Endothelial cell of umbilical vein (primary cell): Measurements from ENCODE around the gene SYNPO2L. TPM values are rescaled to one million over a fixed set of nuclear protein-coding genes. Genes with fewer than 3 reads are reported as not detected.

ENCODE experiments used
- BruUV-seq: library from RNA; stranded (reverse); fragments of 400-500 nt; replicated peaks from 2 replicates; lab custom pipeline; 2021; lab: Mats Ljungman, UMichigan
- CTCF ChIA-PET: fragments of 300-600, 350-600 bp; sonication (Branson Sonifier 250); formaldehyde crosslinking; loops from one replicate; lab custom pipeline; 2021; ENCODE audit warnings: antibody characterized with exemption, inconsistent platforms; lab: Charles Lee
- POLR2A ChIA-PET: fragments of 300-600, 350-600 bp; sonication (Branson Sonifier 250); formaldehyde crosslinking; loops from one replicate; lab custom pipeline; 2021; ENCODE audit warnings: antibody characterized with exemption, inconsistent platforms; lab: Charles Lee
- DNase-seq: peaks from one replicate; pipeline ENCODE4 v3.0.0-alpha.2; 2011; ENCODE audit warnings: low read depth, low spot score
- FAIRE-seq: peaks from 2 replicates; lab custom pipeline; 2011; peaks lifted over from hg19 to GRCh38; lab: Jason Lieb, UNC
- H2AFZ ChIP-seq: 2 replicates; pipeline ENCODE4 v1.6.0; 2012; ENCODE audit warnings: low read depth, low read length, control low read depth, inconsistent platforms
- H3K27ac ChIP-seq: 2 replicates; pipeline ENCODE4 v1.5.1; 2011; ENCODE audit warnings: low read depth, mild to moderate bottlenecking, control low read depth, low read length, moderate library complexity; ENCODE audit not compliant: insufficient read depth
- H3K27me3 ChIP-seq, 2 experiments: 2 replicates each; pipeline versions ENCODE4 v1.6.0 to v1.6.1; 2011; ENCODE audit warnings: low read length in 2 of 2, mixed read lengths in 1 of 2; ENCODE audit not compliant: control insufficient read depth in 2 of 2, insufficient read depth in 2 of 2
- H3K36me3 ChIP-seq, 2 experiments: 2 replicates in 1 of 2; 3 replicates in 1 of 2; pipeline ENCODE4 v1.5.1; 2011; ENCODE audit warnings: low read length in 2 of 2, mild to moderate bottlenecking in 1 of 2, moderate library complexity in 1 of 2; ENCODE audit not compliant: control insufficient read depth in 2 of 2, insufficient read depth in 2 of 2; ENCODE audit errors: extremely low read depth in 1 of 2
- H3K4me1 ChIP-seq: 3 replicates; pipeline ENCODE4 v1.5.1; 2011; ENCODE audit warnings: mild to moderate bottlenecking, low read length; ENCODE audit not compliant: control insufficient read depth, insufficient read depth; ENCODE audit errors: extremely low read depth
- H3K4me2 ChIP-seq: 2 replicates; pipeline ENCODE4 v1.6.1; 2011; ENCODE audit warnings: low read length, control low read depth, mixed read lengths; ENCODE audit not compliant: insufficient read depth
- H3K4me3 ChIP-seq, 3 experiments: fragments of 200-600 bp in 1 of 3; sonication (generic), shearing (Covaris generic) in 1 of 3; replicated peaks in 1 of 3; 2 replicates each; pipeline ENCODE4 v1.5.1; 2011 to 2016; ENCODE audit warnings: control low read depth in 3 of 3, low read length in 3 of 3, mild to moderate bottlenecking in 2 of 3, inconsistent platforms in 1 of 3, low read depth in 1 of 3, moderate library complexity in 1 of 3; ENCODE audit not compliant: insufficient read depth in 1 of 3
- H3K79me2 ChIP-seq: 2 replicates; pipeline ENCODE4 v1.6.0; 2012; ENCODE audit warnings: low read length, inconsistent platforms; ENCODE audit not compliant: control insufficient read depth, insufficient read depth
- H3K9ac ChIP-seq: replicated peaks from 2 replicates; pipeline ENCODE3; 2011; ENCODE audit warnings: low read length, control low read depth; ENCODE audit not compliant: insufficient read depth; ENCODE audit errors: extremely low read depth
- H3K9me1 ChIP-seq: replicated peaks from 3 replicates; pipeline ENCODE4 v1.6.0; 2011; ENCODE audit warnings: mild to moderate bottlenecking, low read length; ENCODE audit not compliant: control insufficient read depth, insufficient read depth; ENCODE audit errors: extremely low read depth
- H3K9me3 ChIP-seq: replicated peaks from 2 replicates; pipeline ENCODE4 v1.5.1; 2012; ENCODE audit warnings: low read length, inconsistent platforms; ENCODE audit not compliant: control insufficient read depth, insufficient read depth
- H4K20me1 ChIP-seq: replicated peaks from 2 replicates; pipeline ENCODE3; 2011; ENCODE audit warnings: mild to moderate bottlenecking, low read length; ENCODE audit not compliant: control insufficient read depth, insufficient read depth; ENCODE audit errors: extremely low read depth
- CTCF ChIP-seq, 2 donors: IDR thresholded peaks; 1 replicate in 1 of 2; 2 replicates in 1 of 2; pipeline ENCODE4 v1.5.1; 2011; ENCODE audit warnings: low read length in 2 of 2, mild to moderate bottlenecking in 2 of 2, moderate library complexity in 2 of 2, control low read depth in 1 of 2, inconsistent platforms in 1 of 2, low read depth in 1 of 2; ENCODE audit not compliant: insufficient read depth in 1 of 2; ENCODE audit errors: extremely low read depth in 1 of 2
- EZH2 ChIP-seq: IDR thresholded peaks from 2 replicates; pipeline ENCODE4 v1.6.1; 2012; ENCODE audit warnings: borderline replicate concordance, low read depth, mild to moderate bottlenecking, moderate library complexity, low read length, inconsistent platforms; ENCODE audit not compliant: severe bottlenecking
- FOS ChIP-seq: IDR thresholded peaks from 2 replicates; pipeline ENCODE4 v1.6.1; 2011; ENCODE audit warnings: mild to moderate bottlenecking, low read length, moderate library complexity, borderline replicate concordance; ENCODE audit not compliant: insufficient read depth
- GATA2 ChIP-seq: IDR thresholded peaks from 2 replicates; pipeline ENCODE4 v1.7.0; 2011; ENCODE audit warnings: low read depth, mild to moderate bottlenecking, moderate library complexity, mixed read lengths, low read length; ENCODE audit not compliant: insufficient read length, insufficient read depth
- JUN ChIP-seq: IDR thresholded peaks from 2 replicates; pipeline ENCODE4 v1.6.1; 2011; ENCODE audit warnings: borderline replicate concordance, low read depth; ENCODE audit not compliant: insufficient read length, insufficient read depth
- MAX ChIP-seq: IDR thresholded peaks from 2 replicates; pipeline ENCODE4 v1.6.1; 2011; ENCODE audit not compliant: insufficient read depth, insufficient read length
- MYC ChIP-seq: IDR thresholded peaks from one replicate; pipeline ENCODE4 v1.6.1; 2011; ENCODE audit warnings: mild to moderate bottlenecking, low read depth, low read length
- POLR2A ChIP-seq: IDR thresholded peaks from 2 replicates; pipeline ENCODE4 v1.6.1; 2012; ENCODE audit warnings: low read depth, mild to moderate bottlenecking, control low read depth, low read length
- POLR2AphosphoS5 ChIP-seq: IDR thresholded peaks from 2 replicates; pipeline ENCODE4 v1.6.1; 2012; ENCODE audit warnings: low read depth, mild to moderate bottlenecking, control low read depth, low read length, moderate library complexity; ENCODE audit not compliant: insufficient read depth
- dilution Hi-C: fragments of 300-500 bp; cut with MboI; formaldehyde crosslinking; loops from one replicate; pipeline ENCODE4 v1.15.0; 2019; ENCODE audit warnings: low sequenced_read_pairs; ENCODE audit not compliant: extremely low pct_ligation_motif_present
- intact Hi-C: fragments of 100-400 bp; cut with micrococcal nuclease; formaldehyde crosslinking; loops from one replicate; pipeline ENCODE4 v1.10.0; 2022
- polyA plus RNA-seq, 4 experiments: library from polyadenylated mRNA; depleted of rRNA in 3 of 4; stranded (reverse) in 3 of 4; unstranded in 1 of 4; fragments of >200 nt; gene quantifications; 2 replicates each; pipeline versions ENCODE4 v1.2.1 to v1.2.3, GENCODE V29; 2011 to 2012; ENCODE audit warnings: missing spikeins in 1 of 4
- total RNA-seq: library from RNA; stranded (reverse); gene quantifications from 2 replicates; pipeline ENCODE4 v1.2.3, GENCODE V29; 2021

The SYNPO2L gene
- total and polyA plus RNA-seq, 2 donors (not counting 3 experiments of a cell fraction or from before 2014, with no cell fraction given): not detected

- ChIA-PET POLR2A (interaction anchor here (0.6 kb wide), 1 partner anchor 238 kb away, joined by 3 read pairs; no protein-coding TSS in a partner anchor), CTCF (no interaction called here)
- Histone ChIP-seq H2AFZ (no peak overlapping the region), H3K79me2 (no peaks in the 10 kb centered on the region), H3K27ac (no peak overlapping the region), H3K27me3 (no peaks in the 10 kb centered on the region), H3K4me1 (no peaks in the 10 kb centered on the region), H3K4me2 (no peak overlapping the region), H3K9me1 (no peaks in the 10 kb centered on the region), H3K36me3 (no peaks in the 10 kb centered on the region), H3K9me3 (no peaks in the 10 kb centered on the region), H3K9ac (no peak overlapping the region), H3K4me3 (no peak overlapping the region), H4K20me1 (no peaks in the 10 kb centered on the region)
- FAIRE-seq: no peak
- BruUV-seq: no TSS peak
- intact Hi-C loops (no loop called here), dilution Hi-C loops (no loop called here)
- TF ChIP-seq GATA2 (no peak), EZH2 (no peak), FOS (no peak), POLR2A (no peak), MYC (no peak), POLR2AphosphoS5 (no peak), CTCF (IDR thresholded peaks at IDR 0.05; ENCODE audit: extremely low read depth in 1 of 2, insufficient read depth in 1 of 2, low read depth in 1 of 2, low read length in 2 of 2) (no peak), MAX (no peak), JUN (no peak)
- DNase-seq: no peak
These were observed 46.7 kb downstream of the SYNPO2L start for GRCh38 chr10:73609116-73609515.
